HG03135 (cell line): ENCODE data around the gene WBP1L.
A peak's percentile ranks its signal among the peaks of the same experiment; 100 is the strongest.

ENCODE experiments used
- ATAC-seq: cut with Tn5 transposase; IDR thresholded peaks from one replicate; pipeline ENCODE4 v1.9.1; 2021; ENCODE audit warnings: mild to moderate bottlenecking, moderate library complexity; ENCODE audit not compliant: unreplicated experiment

WBP1L gene

GRCh38 chr10:102778781-102779180 lies 35.0 kb downstream of the WBP1L start:
- ATAC-seq = no peak

- ATAC-seq = no peak
Observed at GRCh38 chr10:102779680-102780526, 36.2 kb downstream of the WBP1L start.

DNA sequence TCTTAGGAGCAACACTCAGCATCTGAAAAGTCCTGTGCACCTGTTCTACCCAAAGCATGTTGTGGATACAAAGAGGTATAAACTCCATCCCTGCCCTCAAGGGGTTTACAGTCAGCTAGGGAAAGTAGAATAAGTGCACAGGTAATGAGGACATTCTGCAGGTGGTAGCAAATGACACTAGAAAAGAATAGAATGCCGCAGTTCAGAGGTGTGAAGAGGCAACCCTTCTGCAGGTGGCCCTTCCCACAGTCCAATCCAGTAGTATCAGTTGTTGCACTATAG lies 36.7 kb downstream of the WBP1L start:
- ATAC-seq = no peak

GRCh38 chr10:102781090-102781920 lies 37.6 kb downstream of the WBP1L start:
- ATAC-seq = no peak

- no peak for ATAC-seq
Observed at GRCh38 chr10:102781921-102782557, 38.3 kb downstream of the WBP1L start.

DNA sequence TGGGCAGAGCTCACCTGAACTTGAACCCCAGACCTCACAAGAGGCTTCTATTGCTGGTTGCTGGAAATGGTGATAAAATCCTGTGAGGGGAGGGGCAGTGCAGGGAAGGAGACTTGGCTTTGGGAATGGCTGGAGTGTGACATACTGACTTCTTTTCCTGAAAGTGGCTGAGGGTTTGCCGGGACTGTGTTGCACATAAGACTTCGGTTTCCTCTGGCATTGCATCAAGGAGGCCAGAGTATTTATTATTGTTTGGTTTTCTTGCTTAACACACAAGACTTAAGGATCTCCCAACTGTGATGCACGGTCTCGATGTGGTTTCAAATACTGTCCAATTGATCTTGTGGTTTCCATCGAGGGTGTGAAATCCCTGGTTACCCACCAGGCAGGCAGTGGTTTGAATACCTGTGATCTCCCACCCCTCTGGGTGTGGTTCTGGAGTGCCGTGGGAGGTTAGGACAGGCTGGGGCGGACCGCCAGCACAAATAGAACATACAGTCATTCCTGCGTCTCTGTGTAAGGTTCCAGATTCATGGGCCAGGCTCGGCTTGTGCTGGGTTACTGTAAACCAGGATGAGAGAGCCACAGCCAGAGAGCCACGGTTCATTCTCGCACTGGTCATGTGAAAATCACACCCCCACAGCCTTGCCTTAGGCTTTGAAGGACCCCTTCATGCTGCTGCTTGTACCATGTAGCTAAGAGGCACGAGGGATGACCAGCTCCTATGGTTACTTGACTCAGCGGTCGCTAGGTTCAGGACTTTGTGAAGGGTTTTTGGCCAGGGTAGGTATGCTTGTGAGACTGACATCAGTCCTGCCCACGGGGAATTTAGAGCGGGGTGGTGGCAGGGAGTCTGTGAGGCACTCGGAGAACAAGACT lies 39.2 kb downstream of the WBP1L start:
- no peak for ATAC-seq

DNA sequence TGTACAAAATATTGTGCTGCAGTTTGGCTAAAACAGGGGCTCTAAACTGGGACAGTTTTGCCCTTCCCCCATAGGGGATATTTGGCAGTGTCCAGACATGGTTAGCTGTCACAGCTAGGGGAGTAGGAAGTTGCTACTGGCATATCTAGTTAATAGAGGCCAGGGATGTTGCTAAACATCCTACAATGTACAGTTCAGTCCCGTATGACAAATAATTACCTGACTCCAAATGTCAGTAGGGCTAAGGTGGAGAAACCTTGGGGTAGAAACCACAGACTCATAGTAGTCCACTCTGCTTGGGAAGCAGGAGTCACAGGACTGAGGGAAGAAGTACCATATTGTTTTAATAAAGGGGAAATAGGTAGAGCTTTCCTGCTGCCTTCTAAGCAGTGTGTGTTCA lies 39.8 kb downstream of the WBP1L start:
- no peak for ATAC-seq

- no peak for ATAC-seq
Observed at GRCh38 chr10:102785818-102786217, 42.1 kb downstream of the WBP1L start.

DNA sequence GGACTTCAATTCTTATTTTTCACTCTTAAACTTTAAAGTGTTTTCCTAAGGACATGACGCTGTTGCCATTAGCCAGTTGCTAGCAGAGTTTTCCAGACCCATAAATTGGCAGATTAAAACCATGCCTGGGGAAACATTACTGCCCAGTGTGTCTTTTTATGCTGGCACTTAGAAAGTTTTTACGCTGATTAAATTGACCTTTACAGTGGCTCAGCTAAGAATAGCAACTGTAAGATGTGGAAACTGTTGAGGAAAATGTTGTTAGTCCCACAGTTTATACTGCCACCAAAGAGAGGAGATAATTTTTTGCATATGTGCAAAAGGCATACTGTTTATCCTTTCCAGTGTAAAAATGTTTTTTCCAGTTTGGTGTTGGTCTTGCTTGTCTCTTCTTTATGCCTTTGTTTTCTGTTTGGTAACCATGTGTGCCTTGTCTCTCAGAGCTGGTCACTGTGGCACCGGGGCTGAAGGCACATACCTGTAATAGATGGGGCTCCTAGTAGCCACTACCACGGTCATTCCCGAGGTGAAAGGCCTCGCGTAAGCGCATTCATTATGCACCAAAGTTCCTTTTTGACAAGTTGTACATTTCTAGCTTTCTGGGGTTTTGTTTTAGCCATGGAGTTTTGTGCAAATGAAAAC lies 48.1 kb downstream of the WBP1L start:
- no peak for ATAC-seq

- ATAC-seq = peak; percentile 19
Observed at GRCh38 chr10:102795453-102796406, 52.0 kb downstream of the WBP1L start.

- peak; percentile 97 for ATAC-seq
Observed at GRCh38 chr10:102796407-102797176, 52.8 kb downstream of the WBP1L start.

DNA sequence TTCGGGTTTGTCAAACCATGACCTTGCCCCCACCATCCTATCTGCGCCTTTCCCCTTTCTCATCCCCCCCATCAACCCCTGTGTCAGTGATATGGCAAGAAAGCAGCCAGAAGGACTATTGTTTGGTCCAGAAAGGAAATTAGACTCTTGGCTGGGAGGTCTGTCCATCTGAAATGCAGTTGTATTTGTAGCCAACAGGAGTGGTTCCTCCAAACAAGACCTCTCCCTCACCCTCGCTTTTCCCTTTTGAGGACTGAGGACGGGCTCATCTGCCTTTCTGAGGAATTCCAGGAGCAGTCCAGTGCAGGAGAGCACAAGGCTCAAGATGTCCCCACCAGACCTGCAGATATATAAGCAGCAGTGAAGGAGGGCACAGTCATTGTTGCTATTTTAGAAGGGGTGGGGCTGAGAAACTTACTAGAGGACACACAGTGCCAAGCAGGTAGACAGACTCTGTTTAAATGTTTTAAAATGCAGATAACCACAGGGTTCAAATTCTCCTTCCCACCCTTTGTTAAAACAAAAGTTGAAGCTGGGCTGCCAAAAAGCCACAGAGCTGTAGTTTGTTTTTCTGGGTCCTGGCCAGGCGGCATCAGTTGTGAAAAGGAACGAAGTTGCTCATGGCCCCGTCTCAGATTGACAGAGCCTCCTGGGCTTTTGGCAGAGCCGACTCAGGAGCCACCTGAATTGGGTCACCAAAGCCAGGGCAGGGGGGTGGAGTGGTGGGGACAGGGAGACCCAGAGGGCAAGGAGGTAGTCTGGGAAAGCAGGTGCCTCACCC lies 56.1 kb downstream of the WBP1L start:
- ATAC-seq = no peak

DNA sequence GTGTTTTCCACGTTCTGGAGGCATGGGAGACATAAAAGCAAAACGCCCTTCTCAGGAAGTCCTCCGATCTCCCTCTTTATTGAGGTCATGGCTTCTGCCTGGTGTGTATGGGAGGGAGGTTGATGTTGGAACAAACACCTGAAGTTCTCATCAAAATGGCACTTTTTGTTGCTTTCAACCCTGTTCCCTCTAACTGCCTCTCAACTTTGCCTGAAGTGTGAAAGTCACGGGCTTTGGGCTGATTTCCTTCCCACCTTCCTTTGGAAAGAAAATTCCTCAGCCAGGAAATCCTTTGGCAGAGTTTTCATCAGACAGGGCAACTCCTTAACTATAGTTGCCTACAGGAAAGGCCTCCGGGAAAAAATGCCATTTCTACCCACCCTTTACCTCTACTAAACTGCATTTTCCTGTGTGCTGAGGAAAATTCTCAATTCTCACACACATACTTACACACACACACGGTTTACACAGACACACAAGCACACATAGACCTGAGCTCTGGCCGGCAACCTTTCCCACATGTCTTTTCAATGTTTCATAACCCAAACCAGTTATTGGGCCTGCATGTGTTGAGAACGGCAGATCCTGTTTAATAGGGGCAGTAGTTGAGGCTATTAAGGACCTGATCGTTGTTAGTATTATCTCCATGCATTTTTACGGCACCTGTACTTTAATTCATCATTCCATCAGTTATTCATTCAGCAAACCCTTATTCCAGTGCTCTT lies 57.0 kb downstream of the WBP1L start:
- ATAC-seq = no peak

DNA sequence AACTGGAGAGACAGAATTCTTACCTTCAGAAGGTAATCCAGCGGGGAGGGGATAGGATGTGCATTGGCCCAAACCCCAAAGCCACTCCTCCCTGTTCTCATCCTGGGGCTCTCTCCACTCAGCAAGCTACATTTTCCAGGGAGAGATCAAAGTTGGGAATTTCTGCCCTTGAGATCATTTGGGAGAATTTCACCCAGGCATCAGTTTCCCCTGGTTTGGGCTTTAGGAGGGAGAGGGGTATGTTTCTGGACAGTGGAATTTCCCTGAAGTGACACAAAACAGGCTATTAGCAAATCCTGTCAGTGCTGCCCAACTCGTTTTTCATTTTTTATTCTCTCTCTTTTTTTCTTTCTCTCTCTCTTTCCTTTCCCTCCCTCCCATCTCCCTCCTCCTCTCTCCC lies 57.7 kb downstream of the WBP1L start:
- no peak for ATAC-seq

DNA sequence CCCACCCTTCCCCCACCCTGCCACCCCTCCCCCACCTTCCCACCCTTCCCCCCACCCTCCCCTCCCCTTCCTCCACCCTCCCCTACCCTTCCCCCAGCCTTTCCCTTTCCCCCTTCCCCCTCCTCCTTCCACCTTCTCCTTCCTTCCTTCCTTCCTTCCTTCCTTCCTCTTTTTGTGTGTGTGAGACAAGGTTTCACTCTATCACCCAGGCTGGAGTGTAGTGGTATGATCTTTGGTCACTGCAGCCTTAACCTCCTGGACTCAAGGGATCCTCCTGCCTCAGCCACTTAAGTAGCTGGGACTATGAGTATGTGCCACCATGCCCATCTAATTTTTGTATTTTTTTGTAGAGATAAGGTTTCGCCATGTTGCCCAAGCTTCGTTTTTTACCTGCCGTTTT lies 58.2 kb downstream of the WBP1L start:
- ATAC-seq = no peak

DNA sequence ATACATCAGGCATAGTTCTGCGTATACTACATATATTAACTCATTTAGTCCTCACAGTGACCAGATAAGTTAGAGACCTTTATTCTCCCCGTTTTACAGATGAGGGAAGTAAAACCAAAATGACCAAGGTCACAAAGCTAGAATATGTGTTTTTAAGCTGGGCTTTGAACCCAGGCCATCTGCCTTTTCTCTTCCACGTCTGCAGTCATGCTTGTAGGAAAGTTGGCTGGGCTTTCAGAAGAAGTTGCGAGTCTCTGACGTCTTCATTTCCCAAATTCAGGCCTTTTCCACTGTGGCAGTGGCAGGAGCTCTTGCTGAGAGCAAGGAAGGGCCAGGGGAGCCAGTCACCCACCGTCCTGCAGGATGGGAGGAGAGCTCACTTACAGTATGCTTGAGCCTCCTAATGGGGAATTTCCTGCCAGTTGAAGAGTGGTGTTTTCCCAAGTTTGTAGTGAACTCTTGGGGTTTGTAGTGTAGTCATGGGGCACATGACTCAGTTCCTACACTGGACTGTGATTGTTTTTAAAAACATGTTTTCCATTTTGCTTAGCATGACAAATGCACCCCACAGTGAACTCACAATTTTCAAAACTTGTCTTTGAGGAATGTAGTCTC lies 59.3 kb downstream of the WBP1L start:
- ATAC-seq = no peak
